ENCODE results near the gene WDR48. TPM values are rescaled to one million over a fixed set of nuclear protein-coding genes. Genes with fewer than 3 reads are reported as not detected.

WDR48 gene
- total RNA-seq, 1 donor from 2014 or later: 33.6 TPM

- no peak for DNase-seq
- no peaks in the 10 kb centered on the region for H3K9me3 ChIP-seq (replicated peaks)
- peaks cover 8% of the 10 kb centered on the region for H3K4me1 ChIP-seq
- H3K27me3 ChIP-seq (ENCODE audit: low read depth): no peaks in the 10 kb centered on the region
- intact Hi-C loops (cut with micrococcal nuclease): no loop called here
- TF ChIP-seq CTCF (IDR thresholded peaks at IDR 0.05; ENCODE audit: borderline replicate concordance): no peak
- no peak overlapping the region for H3K27ac ChIP-seq (replicated peaks)
- H3K4me3 ChIP-seq: no peak overlapping the region
- H3K36me3 ChIP-seq: peaks cover 2% of the 10 kb centered on the region
These were observed 61.5 kb downstream of the WDR48 start for GRCh38 chr3:39113291-39113690.

GRCh38 chr3:39114456-39114855 lies 62.6 kb downstream of the WDR48 start:
- Histone ChIP-seq H3K27ac (replicated peaks) (no peak overlapping the region), H3K9me3 (replicated peaks) (no peaks in the 10 kb centered on the region), H3K4me1 (peaks cover 4% of the 10 kb centered on the region), H3K4me3 (no peak overlapping the region), H3K27me3 (ENCODE audit: low read depth) (no peaks in the 10 kb centered on the region), H3K36me3 (peaks cover 6% of the 10 kb centered on the region)
- no peak for TF ChIP-seq CTCF (IDR thresholded peaks at IDR 0.05; ENCODE audit: borderline replicate concordance)
- no peak for DNase-seq
- intact Hi-C loops (cut with micrococcal nuclease): no loop called here

- Histone ChIP-seq H3K27me3 (ENCODE audit: low read depth) (no peaks in the 10 kb centered on the region), H3K9me3 (replicated peaks) (no peaks in the 10 kb centered on the region), H3K4me1 (peaks cover 4% of the 10 kb centered on the region), H3K4me3 (no peak overlapping the region), H3K27ac (replicated peaks) (no peak overlapping the region), H3K36me3 (peaks cover 6% of the 10 kb centered on the region)
- no peak for DNase-seq
- intact Hi-C loops (cut with micrococcal nuclease): no loop called here
- no peak for TF ChIP-seq CTCF (IDR thresholded peaks at IDR 0.05; ENCODE audit: borderline replicate concordance)
These were observed 64.1 kb downstream of the WDR48 start for GRCh38 chr3:39115870-39116269.

- Histone ChIP-seq H3K36me3 (peaks cover 6% of the 10 kb centered on the region), H3K27ac (replicated peaks) (no peak overlapping the region), H3K4me1 (peaks cover 7% of the 10 kb centered on the region), H3K4me3 (no peak overlapping the region), H3K27me3 (ENCODE audit: low read depth) (no peaks in the 10 kb centered on the region), H3K9me3 (replicated peaks) (no peaks in the 10 kb centered on the region)
- intact Hi-C loops (cut with micrococcal nuclease): no loop called here
- TF ChIP-seq CTCF (IDR thresholded peaks at IDR 0.05; ENCODE audit: borderline replicate concordance): no peak
- DNase-seq: no peak
These were observed 66.3 kb downstream of the WDR48 start for GRCh38 chr3:39118079-39118478.

GRCh38 chr3:39118931-39119660 lies 67.3 kb downstream of the WDR48 start:
- H3K4me1 ChIP-seq: peaks cover 7% of the 10 kb centered on the region
- no peak overlapping the region for H3K27ac ChIP-seq (replicated peaks)
- no peak overlapping the region for H3K4me3 ChIP-seq
- no peaks in the 10 kb centered on the region for H3K27me3 ChIP-seq (ENCODE audit: low read depth)
- peaks cover 6% of the 10 kb centered on the region for H3K36me3 ChIP-seq
- TF ChIP-seq CTCF (IDR thresholded peaks at IDR 0.05; ENCODE audit: borderline replicate concordance): no peak
- H3K9me3 ChIP-seq (replicated peaks): no peaks in the 10 kb centered on the region
- no peak for DNase-seq
- intact Hi-C loops (cut with micrococcal nuclease): no loop called here
